ENCODE results near the gene RAB18.

Gene RAB18

DNA sequence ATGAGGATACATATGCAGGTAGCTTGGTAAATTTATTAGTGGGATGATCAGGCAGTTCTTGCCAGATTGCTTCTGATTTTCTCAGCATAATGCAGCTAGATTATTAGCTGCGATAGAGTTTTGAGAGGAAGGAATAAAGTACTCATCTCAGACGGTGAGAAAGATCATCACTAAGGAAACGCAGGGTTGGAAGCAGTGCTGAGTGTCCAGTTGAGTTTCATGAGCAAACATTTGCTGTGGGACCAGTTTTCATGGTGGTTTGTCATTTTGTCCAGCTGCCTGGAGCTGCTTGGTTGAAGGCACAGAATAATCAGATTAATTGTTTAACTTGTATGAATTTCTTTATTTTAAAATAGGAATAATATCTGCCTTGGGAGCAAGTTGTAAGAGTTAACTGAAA, 33.1 kb downstream of the RAB18 start:
- TF ChIP-seq, protein P1, sequence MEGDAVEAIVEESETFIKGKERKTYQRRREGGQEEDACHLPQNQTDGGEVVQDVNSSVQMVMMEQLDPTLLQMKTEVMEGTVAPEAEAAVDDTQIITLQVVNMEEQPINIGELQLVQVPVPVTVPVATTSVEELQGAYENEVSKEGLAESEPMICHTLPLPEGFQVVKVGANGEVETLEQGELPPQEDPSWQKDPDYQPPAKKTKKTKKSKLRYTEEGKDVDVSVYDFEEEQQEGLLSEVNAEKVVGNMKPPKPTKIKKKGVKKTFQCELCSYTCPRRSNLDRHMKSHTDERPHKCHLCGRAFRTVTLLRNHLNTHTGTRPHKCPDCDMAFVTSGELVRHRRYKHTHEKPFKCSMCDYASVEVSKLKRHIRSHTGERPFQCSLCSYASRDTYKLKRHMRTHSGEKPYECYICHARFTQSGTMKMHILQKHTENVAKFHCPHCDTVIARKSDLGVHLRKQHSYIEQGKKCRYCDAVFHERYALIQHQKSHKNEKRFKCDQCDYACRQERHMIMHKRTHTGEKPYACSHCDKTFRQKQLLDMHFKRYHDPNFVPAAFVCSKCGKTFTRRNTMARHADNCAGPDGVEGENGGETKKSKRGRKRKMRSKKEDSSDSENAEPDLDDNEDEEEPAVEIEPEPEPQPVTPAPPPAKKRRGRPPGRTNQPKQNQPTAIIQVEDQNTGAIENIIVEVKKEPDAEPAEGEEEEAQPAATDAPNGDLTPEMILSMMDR (IDR thresholded peaks at IDR 0.05) = no peak

DNA sequence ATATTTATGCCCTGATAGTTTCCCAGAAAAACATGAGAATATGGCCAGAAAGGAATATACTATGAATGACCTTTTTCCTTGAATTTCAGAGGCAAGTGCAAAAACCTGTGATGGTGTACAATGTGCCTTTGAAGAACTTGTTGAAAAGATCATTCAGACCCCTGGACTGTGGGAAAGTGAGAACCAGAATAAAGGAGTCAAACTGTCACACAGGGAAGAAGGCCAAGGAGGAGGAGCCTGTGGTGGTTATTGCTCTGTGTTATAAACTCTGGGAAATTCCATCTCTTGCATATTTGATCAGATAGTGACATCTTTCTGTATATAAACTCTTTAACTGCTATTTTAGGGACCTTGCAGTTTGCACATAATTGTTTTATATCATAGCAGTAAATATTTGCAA, 33.7 kb downstream of the RAB18 start:
- TF ChIP-seq, protein P1 (IDR thresholded peaks at IDR 0.05) = no peak

DNA sequence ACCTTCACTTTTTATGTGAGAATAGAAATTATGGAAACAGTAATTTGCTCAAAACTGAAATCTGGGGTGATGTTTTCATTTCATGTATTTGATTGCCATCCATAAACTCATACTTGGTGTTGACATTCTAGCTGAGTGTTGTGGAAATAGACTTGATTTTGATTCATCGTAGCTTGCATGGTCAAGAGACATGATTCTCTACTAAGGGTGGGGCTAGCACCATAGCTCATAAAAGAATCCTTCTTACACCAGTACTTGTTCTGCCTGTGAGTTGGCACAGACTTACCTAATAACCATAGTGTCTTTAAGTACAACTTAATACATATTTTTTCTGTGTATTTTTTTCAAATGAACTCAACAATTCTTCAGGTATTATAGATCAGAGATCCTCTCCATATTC, 36.6 kb downstream of the RAB18 start:
- TF ChIP-seq, protein P1 (IDR thresholded peaks at IDR 0.05) = no peak

DNA sequence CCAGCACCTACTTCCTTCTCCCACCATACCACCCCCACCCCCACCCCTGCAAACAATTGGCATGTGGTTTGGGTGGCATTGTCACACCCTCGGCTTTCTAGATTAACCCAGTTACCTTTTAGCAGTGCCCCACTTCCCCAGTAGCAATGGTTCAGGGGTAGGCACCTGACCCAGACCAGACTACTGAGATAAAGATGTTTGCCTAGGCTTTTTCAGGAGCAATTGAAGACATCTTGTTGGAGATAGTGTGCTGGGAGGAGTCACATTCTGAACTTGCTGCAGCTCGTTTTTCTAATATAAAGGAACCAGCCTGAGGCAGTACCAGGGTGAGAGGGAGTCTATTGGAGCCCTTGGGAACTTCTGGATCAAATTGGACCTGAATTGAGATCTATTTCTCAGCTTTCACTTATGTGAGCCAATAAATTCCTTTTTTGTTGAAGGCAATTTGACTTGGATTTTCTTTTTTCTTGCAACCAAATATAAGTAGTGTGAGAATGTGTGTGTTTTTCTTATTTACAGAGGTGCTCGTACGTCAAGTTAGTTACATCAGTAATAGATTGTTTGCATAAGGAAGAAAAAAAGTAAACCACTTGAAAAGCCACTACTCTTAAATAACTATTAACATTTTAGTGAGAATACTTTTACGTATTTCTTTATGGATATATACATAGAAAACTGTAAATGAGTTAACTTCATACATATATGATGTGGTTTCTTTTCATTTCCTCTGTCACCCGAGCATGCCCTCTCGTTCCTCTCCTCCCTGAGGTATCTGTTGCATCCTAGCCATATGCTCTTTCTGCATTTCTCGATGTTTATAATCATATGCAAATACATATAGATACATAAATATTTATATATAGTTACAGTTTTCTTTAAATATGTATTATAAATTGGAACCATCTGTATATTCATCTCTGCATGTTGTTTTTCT, 38.0 kb downstream of the RAB18 start:
- TF ChIP-seq, protein P1 (IDR thresholded peaks at IDR 0.05) = no peak

DNA sequence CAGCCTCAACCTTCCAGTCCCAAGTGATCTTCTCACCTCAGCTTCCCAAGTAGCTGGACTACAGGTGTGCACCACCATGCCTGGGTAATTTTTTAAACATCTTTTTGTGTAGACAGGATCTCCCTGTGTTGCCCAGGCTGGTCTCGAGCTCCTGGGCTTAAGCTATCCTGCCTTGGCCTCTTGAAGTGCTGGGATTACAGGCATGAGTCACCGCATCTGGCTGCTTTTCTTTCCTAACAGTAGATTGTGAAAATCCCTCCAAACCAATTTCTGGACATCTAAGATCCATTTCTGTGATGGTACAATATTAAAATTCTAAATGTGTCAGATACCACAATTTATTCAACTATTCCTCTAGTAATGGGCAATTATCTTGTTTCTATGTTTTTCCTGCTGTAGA, 38.7 kb downstream of the RAB18 start:
- TF ChIP-seq, protein P1 (IDR thresholded peaks at IDR 0.05) = no peak

DNA sequence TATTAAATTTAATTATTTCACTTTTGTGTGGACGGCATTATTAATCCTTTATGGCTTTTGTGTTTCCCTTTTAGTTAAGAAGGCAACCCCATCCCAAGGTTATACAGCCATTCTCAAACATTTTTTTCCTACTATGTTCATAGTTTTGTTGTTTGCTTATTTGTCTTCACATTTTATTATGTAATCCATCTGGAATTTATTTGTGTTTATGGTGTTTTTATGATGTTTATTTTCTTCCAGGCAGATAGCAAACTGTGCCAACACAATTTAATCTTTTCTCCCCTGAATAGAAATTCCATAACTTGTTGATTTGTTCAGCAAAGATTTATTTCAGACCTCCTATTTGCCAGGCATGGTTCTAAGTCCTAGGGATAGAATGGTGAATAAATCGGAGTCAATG, 42.9 kb downstream of the RAB18 start:
- TF ChIP-seq, protein P1 (IDR thresholded peaks at IDR 0.05) = no peak

DNA sequence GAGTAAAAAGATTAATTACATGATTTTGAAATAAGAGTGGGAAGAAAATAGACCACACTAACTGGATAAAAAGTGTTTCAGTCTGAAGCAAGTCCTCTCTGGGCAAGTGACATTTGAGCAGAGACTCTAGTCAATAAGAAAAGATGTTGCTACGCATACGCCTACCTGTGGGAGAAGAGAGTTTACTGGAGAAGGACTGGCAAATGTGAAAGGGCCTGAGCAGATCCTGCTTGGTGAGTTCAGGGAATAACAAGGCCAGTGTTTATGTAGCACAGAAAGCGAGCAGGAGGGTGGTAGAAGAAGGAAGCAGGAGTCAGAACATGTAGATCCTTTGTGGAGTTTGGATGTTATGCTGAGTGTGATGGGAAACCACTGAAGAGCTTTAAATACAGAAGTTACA, 43.4 kb downstream of the RAB18 start:
- TF ChIP-seq, protein P1 (IDR thresholded peaks at IDR 0.05) = no peak

All from LNCAP (cell line).